ENCODE data around the gene MYH10.

The MYH10 gene

GRCh38 chr17:8650119-8650499 lies 19.6 kb upstream of the MYH10 start:
- no peak for TF ChIP-seq CTCF (IDR thresholded peaks at IDR 0.05; ENCODE audit: borderline replicate concordance, control extremely low read depth, extremely low read depth, insufficient read depth, missing control alignments)
- no peak for DNase-seq (ENCODE audit: low spot score)
- in situ Hi-C loops (cut with MboI; ENCODE audit: low sequenced_read_pairs, unreplicated experiment) = no loop called here

GRCh38 chr17:8649157-8650118 lies 18.9 kb upstream of the MYH10 start:
- TF ChIP-seq CTCF (IDR thresholded peaks at IDR 0.05; ENCODE audit: borderline replicate concordance, control extremely low read depth, extremely low read depth, insufficient read depth, missing control alignments) = no peak
- in situ Hi-C loops (cut with MboI; ENCODE audit: low sequenced_read_pairs, unreplicated experiment) = no loop called here
- DNase-seq (ENCODE audit: low spot score) = no peak

- in situ Hi-C loops (cut with MboI; ENCODE audit: low sequenced_read_pairs, unreplicated experiment) = no loop called here
- TF ChIP-seq CTCF (IDR thresholded peaks at IDR 0.05; ENCODE audit: borderline replicate concordance, control extremely low read depth, extremely low read depth, insufficient read depth, missing control alignments) = no peak
- DNase-seq (ENCODE audit: low spot score) = no peak
These were observed 17.4 kb upstream of the MYH10 start for GRCh38 chr17:8647956-8648355.

DNA sequence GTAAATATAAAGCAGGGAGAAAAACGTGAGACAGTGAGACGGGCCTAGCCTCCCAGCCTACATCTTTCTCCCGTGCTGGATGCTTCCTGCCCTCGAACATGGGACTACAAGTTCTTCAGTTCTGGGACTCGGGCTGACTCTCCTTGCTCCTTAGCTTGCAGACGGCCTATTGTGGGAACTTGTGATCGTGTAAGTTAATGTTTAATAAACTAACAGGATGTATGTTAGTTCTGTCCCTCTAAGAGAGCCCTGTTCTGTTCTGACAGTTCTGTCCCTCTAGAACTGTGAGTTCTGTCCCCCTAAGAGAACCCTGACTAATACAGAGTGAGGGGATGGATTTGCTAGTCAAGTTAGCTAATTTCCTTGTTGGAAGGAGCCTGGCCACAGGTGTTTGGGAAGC lies 16.7 kb upstream of the MYH10 start:
- in situ Hi-C loops (cut with MboI; ENCODE audit: low sequenced_read_pairs, unreplicated experiment) = no loop called here
- no peak for TF ChIP-seq CTCF (IDR thresholded peaks at IDR 0.05; ENCODE audit: borderline replicate concordance, control extremely low read depth, extremely low read depth, insufficient read depth, missing control alignments)
- DNase-seq (ENCODE audit: low spot score) = no peak

- in situ Hi-C loops (cut with MboI; ENCODE audit: low sequenced_read_pairs, unreplicated experiment) = no loop called here
- no peak for TF ChIP-seq CTCF (IDR thresholded peaks at IDR 0.05; ENCODE audit: borderline replicate concordance, control extremely low read depth, extremely low read depth, insufficient read depth, missing control alignments)
- no peak for DNase-seq (ENCODE audit: low spot score)
These were observed 14.0 kb upstream of the MYH10 start for GRCh38 chr17:8644507-8644902.

DNA sequence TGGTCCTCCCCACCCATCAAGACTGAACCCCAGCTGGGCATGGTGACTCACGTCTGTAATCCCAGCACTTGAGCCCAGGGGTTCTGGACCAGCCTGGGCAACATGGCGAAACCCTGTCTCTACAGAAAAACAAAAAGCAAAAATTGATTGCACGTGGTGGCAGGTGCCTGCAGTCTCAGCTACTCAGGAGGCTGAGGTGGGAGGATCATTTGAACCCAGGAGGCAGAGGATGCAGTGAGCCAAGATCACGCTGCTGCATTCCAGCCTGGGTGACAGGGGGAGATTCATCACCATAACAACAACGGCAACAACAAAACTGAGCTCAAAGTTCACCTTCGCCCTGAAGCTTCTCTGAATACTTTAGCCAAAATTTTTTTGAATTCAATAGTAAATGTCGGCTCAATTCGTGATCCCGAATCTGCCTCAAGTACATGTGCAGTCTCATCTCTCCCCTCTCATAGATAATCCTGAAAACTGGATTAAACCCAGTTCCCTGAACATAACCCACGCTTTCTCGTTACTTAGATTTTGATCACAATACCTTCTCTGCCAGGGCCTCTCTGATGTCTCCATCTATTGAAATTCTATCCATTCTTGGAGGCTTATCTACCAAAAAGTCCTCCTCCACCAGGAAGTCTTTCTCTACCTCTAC lies 13.5 kb upstream of the MYH10 start:
- DNase-seq (ENCODE audit: low spot score) = no peak
- in situ Hi-C loops (cut with MboI; ENCODE audit: low sequenced_read_pairs, unreplicated experiment) = no loop called here
- TF ChIP-seq CTCF (IDR thresholded peaks at IDR 0.05; ENCODE audit: borderline replicate concordance, control extremely low read depth, extremely low read depth, insufficient read depth, missing control alignments) = no peak

Data from GM13976 (cell line).